Measurements from ENCODE around the gene PDE2A. TPM values are rescaled to one million over a fixed set of nuclear protein-coding genes. Genes with fewer than 3 reads are reported as not detected.

PDE2A gene
- total RNA-seq, 6 donors from 2014 or later = 4.7 to 46.1 (median 16.7) TPM

DNA sequence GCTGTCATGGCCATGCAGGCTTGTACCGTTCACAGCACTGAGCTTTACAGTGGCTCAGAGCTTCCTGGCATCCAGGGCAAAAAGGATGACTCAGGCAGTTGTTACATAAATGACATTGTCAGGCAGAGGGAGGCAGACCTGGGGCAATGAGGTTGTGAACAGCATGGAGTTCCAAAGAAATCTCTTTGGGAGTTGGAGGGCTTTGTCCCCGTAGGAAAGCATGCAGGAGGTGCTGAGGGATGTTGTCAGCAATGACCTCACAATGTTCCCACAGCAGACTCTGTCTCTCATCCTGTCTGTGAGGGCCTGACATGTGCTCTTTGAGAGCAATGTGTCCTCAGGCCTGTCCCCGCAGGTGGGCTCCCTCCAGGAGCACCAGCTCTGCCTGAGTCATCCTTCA lies 25.9 kb upstream of the PDE2A start:
- DNase-seq (no peak), ATAC-seq (ENCODE audit: low FRiP score in 2 of 2) (no peak)
- Histone ChIP-seq H3K27me3 (no peaks in the 10 kb centered on the region), H3K36me3 (peaks cover 42 to 100% (median 97%) of the 10 kb centered on the region in 4 donors), H3K4me1 (peaks cover 9 to 29% (median 14%) of the 10 kb centered on the region in 4 donors), H3K27ac (no peak overlapping the region), H3K9me3 (no peaks in the 10 kb centered on the region), H3K4me3 (no peak overlapping the region)
- TF ChIP-seq, protein P1, sequence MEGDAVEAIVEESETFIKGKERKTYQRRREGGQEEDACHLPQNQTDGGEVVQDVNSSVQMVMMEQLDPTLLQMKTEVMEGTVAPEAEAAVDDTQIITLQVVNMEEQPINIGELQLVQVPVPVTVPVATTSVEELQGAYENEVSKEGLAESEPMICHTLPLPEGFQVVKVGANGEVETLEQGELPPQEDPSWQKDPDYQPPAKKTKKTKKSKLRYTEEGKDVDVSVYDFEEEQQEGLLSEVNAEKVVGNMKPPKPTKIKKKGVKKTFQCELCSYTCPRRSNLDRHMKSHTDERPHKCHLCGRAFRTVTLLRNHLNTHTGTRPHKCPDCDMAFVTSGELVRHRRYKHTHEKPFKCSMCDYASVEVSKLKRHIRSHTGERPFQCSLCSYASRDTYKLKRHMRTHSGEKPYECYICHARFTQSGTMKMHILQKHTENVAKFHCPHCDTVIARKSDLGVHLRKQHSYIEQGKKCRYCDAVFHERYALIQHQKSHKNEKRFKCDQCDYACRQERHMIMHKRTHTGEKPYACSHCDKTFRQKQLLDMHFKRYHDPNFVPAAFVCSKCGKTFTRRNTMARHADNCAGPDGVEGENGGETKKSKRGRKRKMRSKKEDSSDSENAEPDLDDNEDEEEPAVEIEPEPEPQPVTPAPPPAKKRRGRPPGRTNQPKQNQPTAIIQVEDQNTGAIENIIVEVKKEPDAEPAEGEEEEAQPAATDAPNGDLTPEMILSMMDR (IDR thresholded peaks at IDR 0.05) = no peak
- TF ChIP-seq EP300 (IDR thresholded peaks at IDR 0.05) = no peak
- TF ChIP-seq POLR2A (IDR thresholded peaks at IDR 0.05) = no peak
- TF ChIP-seq POLR2AphosphoS5 (IDR thresholded peaks at IDR 0.05) = no peak
- 83% methylated on average over 1 to 3 of the region's 3 CpGs for WGBS, 2 donors

DNA sequence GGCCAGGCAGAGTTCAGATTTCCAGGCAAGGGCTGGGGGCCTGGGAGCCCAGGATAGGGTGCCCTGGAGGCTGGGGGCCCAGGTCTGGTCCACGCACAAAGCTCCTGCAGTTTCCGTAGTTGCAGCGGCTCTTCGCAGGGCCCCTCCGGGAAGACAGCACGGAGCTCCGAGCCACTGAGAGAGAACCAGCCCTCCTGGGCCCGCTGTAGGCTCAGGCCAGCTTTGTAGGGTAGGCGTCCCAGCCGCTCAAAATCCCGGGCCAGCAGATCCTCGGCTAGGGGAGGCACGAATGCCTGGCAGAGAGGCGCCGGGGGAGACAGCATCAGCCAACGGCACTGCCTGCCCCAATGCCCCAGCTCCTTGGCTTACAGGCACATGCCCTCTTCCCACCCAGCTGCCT lies 23.6 kb upstream of the PDE2A start:
- 88 to 94% methylated on average over 3 to 16 of the region's 16 CpGs for WGBS, 2 donors
- DNase-seq = peak in 1 of 2 donors; percentile 52
- TF ChIP-seq EP300 (IDR thresholded peaks at IDR 0.05) = no peak
- TF ChIP-seq, protein P1 (IDR thresholded peaks at IDR 0.05) = no peak
- no peak for TF ChIP-seq POLR2AphosphoS5 (IDR thresholded peaks at IDR 0.05)
- TF ChIP-seq POLR2A (IDR thresholded peaks at IDR 0.05) = no peak
- H3K27ac ChIP-seq = no peak overlapping the region
- no peak overlapping the region for H3K4me3 ChIP-seq
- no peaks in the 10 kb centered on the region for H3K9me3 ChIP-seq
- peaks cover 6 to 14% (median 8%) of the 10 kb centered on the region in 4 donors for H3K4me1 ChIP-seq
- H3K36me3 ChIP-seq = peaks cover 57 to 100% (median 99%) of the 10 kb centered on the region in 4 donors
- H3K27me3 ChIP-seq = no peaks in the 10 kb centered on the region
- ATAC-seq (ENCODE audit: low FRiP score in 2 of 2) = no peak

DNA sequence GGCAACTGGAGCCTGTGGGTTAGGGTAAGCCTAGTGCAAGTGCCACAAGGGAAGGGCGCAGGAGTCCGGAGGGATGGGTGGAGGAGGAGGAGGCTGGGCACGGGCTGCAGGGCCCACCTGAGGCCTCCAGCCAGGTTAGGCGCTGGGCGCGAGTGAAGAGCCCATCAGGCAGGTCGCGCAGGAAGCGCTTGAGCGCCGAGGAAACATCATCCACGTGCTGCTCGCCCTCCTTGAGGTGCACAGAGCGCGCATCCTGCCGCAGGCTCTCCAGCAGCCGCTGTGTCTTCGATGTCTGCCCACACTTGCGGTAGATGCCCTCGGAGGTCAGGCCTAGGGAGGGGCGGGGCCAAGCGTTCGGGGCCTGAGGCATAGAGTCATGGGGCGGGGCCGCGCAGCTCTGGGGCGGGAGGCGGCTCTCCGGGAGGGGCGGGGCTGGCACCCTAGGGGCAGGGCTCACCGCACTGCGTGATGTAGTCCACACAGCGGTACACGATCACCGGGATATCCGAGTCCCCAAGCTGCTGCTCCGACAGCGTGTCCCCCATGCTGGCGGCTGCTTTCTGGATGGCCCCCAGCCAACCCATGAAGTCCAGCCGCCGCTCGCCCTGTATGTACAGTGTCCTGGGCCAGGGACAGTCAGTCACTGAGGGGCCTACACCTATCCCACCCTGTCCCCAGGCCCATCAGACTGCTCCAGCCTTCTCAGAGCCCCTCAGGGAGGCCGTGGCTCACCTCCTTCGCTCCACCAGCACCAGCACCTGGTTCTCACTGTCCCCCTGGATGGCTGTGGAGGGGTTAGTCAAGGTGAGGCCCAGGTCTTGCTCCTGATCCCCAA lies 22.9 kb upstream of the PDE2A start:
- peak; percentile 44 to 90 for ATAC-seq (ENCODE audit: low FRiP score in 2 of 2)
- WGBS, 2 donors = 80 to 88% methylated on average over 28 to 44 of the region's 44 CpGs

DNA sequence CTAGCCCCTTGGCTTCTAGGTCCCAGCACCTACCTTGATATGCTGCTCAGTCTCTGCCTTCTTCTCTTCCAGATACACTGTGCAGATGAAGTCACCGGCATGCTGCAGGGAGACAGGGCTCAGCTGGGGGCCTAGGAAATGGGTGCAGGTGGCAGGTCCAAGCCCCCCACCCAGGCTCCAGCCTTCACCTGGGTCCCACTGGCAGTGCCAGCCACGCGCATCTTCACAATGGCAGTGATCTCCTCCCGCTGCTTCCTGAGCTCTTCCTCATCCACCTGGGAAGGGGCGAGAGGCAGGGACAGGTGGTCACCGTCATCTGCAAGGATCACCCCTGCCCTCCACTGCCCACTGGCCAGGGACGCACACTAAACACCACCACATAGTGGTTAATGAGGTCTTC lies 21.1 kb upstream of the PDE2A start:
- no peak for TF ChIP-seq POLR2A (IDR thresholded peaks at IDR 0.05)
- TF ChIP-seq POLR2AphosphoS5 (IDR thresholded peaks at IDR 0.05) = no peak
- TF ChIP-seq, protein P1 (IDR thresholded peaks at IDR 0.05) = no peak
- peaks cover 62 to 100% (median 98%) of the 10 kb centered on the region in 4 donors for H3K36me3 ChIP-seq
- no peaks in the 10 kb centered on the region for H3K9me3 ChIP-seq
- no peaks in the 10 kb centered on the region for H3K4me1 ChIP-seq
- ATAC-seq (ENCODE audit: low FRiP score in 2 of 2) (no peak), DNase-seq (no peak)
- 89 to 90% methylated on average over 5 to 7 of the region's 7 CpGs for WGBS, 2 donors
- H3K27me3 ChIP-seq = no peaks in the 10 kb centered on the region
- H3K4me3 ChIP-seq = no peak overlapping the region
- H3K27ac ChIP-seq = no peak overlapping the region

More for the DNA sequence above, 22.9 kb upstream of the PDE2A start:
- Histone ChIP-seq H3K36me3 (peaks cover 57 to 100% (median 100%) of the 10 kb centered on the region in 4 donors), H3K27ac (no peak overlapping the region), H3K4me1 (peaks cover 0 to 7% (median 2%) of the 10 kb centered on the region in 4 donors), H3K9me3 (no peaks in the 10 kb centered on the region), H3K4me3 (no peak overlapping the region), H3K27me3 (no peaks in the 10 kb centered on the region)
- TF ChIP-seq POLR2A (IDR thresholded peaks at IDR 0.05) (no peak), POLR2AphosphoS5 (IDR thresholded peaks at IDR 0.05) (no peak), EP300 (IDR thresholded peaks at IDR 0.05) (no peak)
- TF ChIP-seq, protein P1 (IDR thresholded peaks at IDR 0.05) = no peak
- DNase-seq = peak in 1 of 2 donors; percentile 89

All from upper lobe of left lung (tissue), 6 donors.